NCI-H2107 (cell line): ENCODE data around the gene GJB5.
"Not testable (repeated sequence)": the region's sequence is repeated elsewhere in the genome, so short reads cannot be mapped to it uniquely, and the experiment has no call there.

Experiments used
- DNase-seq: peaks from one replicate; lab custom pipeline; 2025; lab: John Stamatoyannopoulos, UW

Gene GJB5

DNA sequence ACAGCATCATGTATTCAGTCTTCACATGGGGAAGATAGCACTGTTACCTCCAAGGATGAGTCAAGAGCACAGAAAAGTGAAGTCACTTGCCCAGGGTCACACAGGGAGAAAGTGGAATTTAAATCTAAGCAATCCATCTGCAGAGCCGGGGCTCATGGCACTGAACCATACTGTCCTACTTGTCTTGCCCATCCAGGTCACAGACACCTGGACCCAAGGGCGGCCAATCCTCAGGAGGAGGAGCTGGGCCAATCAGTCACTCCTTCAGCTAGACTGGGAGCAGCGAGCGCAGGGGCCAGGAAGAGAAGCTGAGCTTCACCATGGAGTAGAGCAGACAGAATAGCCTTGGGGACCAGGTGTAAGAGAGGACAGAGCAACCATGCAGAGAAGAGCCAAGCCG, 9.2 kb upstream of the GJB5 start:
- DNase-seq = no peak

GRCh38 chr1:34746101-34746500, 8.7 kb upstream of the GJB5 start:
- no peak for DNase-seq

- no peak for DNase-seq
Observed at GRCh38 chr1:34746785-34747637, 7.8 kb upstream of the GJB5 start.

DNA sequence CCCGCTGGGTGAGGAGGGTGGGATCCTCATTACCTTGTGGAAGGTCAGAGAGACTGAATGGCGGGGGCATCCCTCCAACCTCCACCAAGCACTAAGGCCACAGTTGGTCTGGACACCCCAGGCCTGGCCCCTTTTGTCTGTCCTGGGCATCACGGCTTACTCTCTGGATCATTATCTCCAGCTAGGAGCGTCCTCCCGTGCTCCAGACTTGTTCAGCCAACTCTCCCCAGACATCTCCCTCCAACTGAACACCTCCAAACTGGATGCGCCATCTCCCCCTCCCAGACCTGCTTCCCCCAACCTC, 7.3 kb upstream of the GJB5 start:
- no peak for DNase-seq

- DNase-seq = no peak
Observed at GRCh38 chr1:34749992-34750391, 4.9 kb upstream of the GJB5 start.

DNA sequence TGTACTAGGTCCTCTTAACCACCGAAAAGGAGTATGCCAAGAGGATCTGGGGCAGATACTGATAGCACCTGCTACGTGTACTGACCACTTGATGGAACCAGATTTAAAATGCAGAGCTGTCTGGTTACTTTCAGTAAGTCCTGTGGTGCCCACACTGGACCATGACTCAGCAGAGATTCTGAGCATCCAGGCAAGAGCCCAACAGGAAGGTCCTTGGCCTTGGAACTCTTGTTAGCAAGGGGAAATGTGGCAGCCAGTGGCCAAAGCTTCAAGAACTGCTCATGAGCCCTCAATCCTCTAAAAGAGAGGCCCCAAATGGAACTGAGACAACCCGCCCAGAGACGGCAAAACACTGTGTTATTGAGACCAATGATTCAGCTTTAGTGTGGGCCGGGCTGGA, 4.2 kb upstream of the GJB5 start:
- no peak for DNase-seq

GRCh38 chr1:34753163-34753562, 1.7 kb upstream of the GJB5 start:
- no peak for DNase-seq

DNA sequence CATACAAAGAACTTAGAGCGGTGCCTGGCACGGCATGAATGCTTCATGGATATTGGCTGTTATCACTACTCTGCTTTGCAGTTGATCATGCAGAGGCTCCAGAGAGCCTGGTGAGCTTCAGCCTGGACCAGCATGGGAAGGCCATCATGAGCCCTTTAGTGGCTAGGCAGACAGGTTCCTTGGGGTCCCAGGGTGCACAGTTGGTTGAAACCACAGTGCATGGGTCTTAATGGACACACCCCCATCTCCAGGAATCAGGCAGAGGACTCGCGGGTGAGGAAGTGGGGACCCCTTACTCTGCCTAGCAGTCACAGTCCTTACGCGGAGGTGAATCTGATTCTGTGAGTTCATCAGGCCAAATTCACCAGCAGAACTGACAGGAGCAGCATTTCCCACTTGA, 1.1 kb downstream of the GJB5 start:
- DNase-seq = no peak

GRCh38 chr1:34757386-34757785, 2.5 kb downstream of the GJB5 start:
- no peak for DNase-seq

DNA sequence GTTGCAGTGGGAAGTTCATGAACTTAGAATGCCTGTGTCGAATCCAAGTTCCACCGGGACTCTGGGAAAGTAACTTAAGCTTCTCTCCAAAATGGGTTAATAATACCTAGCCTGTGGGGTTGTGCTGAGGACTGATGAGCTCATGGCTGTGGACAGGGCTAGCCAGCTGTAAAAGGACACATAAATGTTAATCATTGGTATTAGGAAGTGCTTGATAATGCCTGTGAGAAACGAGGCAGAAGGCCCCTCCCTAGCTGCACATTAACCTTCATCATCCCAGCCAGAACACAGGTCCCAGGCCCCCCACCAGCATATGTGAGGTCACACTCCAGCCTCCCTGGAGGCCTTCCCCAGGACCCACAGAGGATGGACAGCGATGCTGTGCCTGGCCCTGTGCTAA, 3.9 kb downstream of the GJB5 start:
- DNase-seq = no peak

- no peak for DNase-seq
Observed at GRCh38 chr1:34759503-34760357, 4.9 kb downstream of the GJB5 start, which contains the start of gene GJB4. Gene GJB4, plus strand, starts transcription at chr1:34759740. Its CDS starts 1,515 bp downstream, at chr1:34761255.

- no peak for DNase-seq
Observed at GRCh38 chr1:34761176-34761761, 6.4 kb downstream of the GJB5 start.

DNA sequence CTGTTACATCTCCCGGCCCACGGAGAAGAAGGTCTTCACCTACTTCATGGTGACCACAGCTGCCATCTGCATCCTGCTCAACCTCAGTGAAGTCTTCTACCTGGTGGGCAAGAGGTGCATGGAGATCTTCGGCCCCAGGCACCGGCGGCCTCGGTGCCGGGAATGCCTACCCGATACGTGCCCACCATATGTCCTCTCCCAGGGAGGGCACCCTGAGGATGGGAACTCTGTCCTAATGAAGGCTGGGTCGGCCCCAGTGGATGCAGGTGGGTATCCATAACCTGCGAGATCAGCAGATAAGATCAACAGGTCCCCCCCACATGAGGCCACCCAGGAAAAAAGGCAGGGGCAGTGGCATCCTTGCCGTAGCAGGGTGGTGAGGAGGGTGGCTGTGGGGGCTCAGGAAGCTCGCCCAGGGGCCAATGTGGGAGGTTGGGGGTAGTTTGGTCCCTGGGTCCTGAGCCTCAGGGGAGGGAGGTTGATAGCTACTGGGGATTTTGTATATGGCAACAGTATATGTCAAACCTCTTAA, 7.0 kb downstream of the GJB5 start:
- no peak for DNase-seq

DNA sequence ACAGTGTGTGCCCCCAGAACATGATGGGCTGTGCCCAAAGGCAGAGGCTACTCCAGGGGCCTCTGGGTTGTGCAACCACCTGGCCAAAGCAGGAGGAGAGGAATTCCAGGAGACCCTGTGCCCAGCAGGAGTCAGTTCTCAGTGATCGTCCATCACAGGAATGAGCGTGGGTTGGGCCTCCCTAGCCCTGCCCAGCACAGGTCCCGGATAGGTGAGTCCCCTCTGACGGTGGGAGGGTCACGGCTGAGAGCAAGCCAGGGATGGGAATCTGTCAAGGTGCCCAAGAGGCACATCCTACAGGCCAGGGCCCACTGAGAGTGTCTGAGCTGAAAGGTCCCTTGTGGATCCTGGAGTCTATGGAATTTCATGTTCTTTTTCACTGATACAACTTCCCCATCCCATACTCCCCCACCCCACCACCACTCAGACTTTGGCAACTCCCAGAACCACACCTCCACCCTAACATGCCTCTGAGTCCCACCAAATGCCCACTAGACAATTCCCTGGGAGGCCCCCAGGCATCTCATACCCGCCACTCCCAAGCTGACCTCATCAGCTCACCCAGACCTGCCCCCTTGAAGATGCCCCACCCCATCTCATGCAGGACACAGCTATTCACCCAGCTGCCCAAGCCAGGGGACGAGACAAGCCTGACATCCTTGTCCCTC, 7.8 kb downstream of the GJB5 start:
- DNase-seq = no peak

- DNase-seq = no peak
Observed at GRCh38 chr1:34763142-34763781, 8.4 kb downstream of the GJB5 start.

DNA sequence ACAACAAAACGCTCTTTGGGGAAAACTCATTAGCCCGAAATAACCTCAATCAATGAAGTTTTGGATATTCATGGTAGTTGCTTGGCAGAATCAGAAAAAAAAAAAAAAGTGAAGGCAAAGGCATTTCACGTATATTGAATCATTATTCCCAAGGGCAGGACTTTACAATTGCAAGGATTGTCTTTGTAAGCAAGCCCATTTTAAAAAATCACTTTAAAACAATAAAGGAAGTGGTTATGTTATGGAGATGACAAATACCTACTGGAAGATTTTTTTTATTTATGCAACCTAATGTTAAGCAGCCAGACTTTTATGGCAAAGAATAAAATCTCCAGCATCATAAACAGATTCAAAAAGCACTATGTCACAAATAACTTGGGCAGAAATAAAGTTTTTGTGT, 14.0 kb downstream of the GJB5 start:
- no peak for DNase-seq

- no peak for DNase-seq
Observed at GRCh38 chr1:34770891-34771504, 16.2 kb downstream of the GJB5 start.

- no peak for DNase-seq
Observed at GRCh38 chr1:34771573-34772371, 16.9 kb downstream of the GJB5 start.

GRCh38 chr1:34773114-34773513, 18.3 kb downstream of the GJB5 start:
- not testable (repeated sequence) for DNase-seq

GRCh38 chr1:34774957-34775356, 20.1 kb downstream of the GJB5 start:
- no peak for DNase-seq
